GM12891 (cell line): ENCODE measurements around the gene LAMA2.

ENCODE experiments used
- PAX5 ChIP-seq: IDR thresholded peaks from 2 replicates; pipeline ENCODE4 v1.6.1; 2011; ENCODE audit warnings: low read length, moderate library complexity, mild to moderate bottlenecking; ENCODE audit not compliant: insufficient read depth, severe bottlenecking
- POLR2A ChIP-seq: IDR thresholded peaks from 2 replicates; pipeline ENCODE4 v1.6.1; 2011; ENCODE audit warnings: low read depth, low read length, control low read depth
- POLR2AphosphoS5 ChIP-seq: IDR thresholded peaks from 2 replicates; pipeline ENCODE4 v1.6.1; 2011; ENCODE audit warnings: low read depth, low read length, control low read depth
- POU2F2 ChIP-seq: IDR thresholded peaks from 2 replicates; pipeline ENCODE4 v1.6.1; 2011; ENCODE audit warnings: low read depth, mild to moderate bottlenecking, control low read depth, low read length, moderate library complexity
- SPI1 ChIP-seq: IDR thresholded peaks from 2 replicates; pipeline ENCODE4 v1.6.1; 2011; ENCODE audit warnings: low read depth, low read length, control low read depth
- TAF1 ChIP-seq: IDR thresholded peaks from 2 replicates; pipeline ENCODE4 v1.6.1; 2011; ENCODE audit warnings: low read depth, low read length, control low read depth

DNA sequence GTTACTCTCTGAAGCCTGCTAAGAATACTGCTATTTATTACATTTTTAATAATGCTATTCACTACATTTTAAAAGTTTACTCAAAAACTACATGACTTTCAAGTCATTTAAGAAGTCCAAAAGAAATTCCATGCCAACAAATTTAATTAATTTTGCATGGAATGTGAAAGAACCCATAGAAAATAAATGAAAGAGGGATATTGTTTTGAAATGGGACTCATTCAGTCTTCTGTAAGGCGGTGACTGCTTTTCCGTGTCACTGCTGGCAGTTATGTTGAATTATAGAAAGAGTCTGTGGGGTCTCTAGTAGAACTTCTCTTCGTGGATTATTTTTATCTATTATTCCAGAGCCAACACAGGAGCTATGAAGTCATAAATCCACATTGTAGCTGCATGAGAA, 211.2 kb downstream of the LAMA2 start:
- TF ChIP-seq POU2F2: no peak
- TF ChIP-seq POLR2AphosphoS5: no peak
- no peak for TF ChIP-seq POLR2A
- no peak for TF ChIP-seq TAF1
- TF ChIP-seq SPI1: no peak
- TF ChIP-seq PAX5: no peak
